Pulmonary artery endothelial cell (primary cell): Measurements from ENCODE around the gene PLSCR3. TPM values are rescaled to one million over a fixed set of nuclear protein-coding genes. Genes with fewer than 3 reads are reported as not detected.

Source experiments
- DNase-seq: peaks from one replicate; pipeline ENCODE4 v3.0.0-alpha.2; 2011; ENCODE audit warnings: low read depth, low spot score
- total RNA-seq: library from RNA; depleted of rRNA; stranded (reverse); fragments of >200 nt; gene quantifications from 2 replicates; pipeline ENCODE4 v1.2.3, GENCODE V29; 2014

PLSCR3 gene
- total RNA-seq, 1 donor from 2014 or later = 17.5 TPM

- DNase-seq = no peak
These were observed 42.4 kb downstream of the PLSCR3 start, which contains the start of gene KCTD11 for GRCh38 chr17:7351665-7352502. Gene KCTD11 (plus strand): TSS chr17:7352162.

GRCh38 chr17:7348478-7349242, 45.7 kb downstream of the PLSCR3 start:
- DNase-seq = no peak

GRCh38 chr17:7347630-7348477, 46.5 kb downstream of the PLSCR3 start:
- DNase-seq = no peak

- no peak for DNase-seq
These were observed 47.3 kb downstream of the PLSCR3 start for GRCh38 chr17:7346761-7347614.

GRCh38 chr17:7343250-7343649, 51.1 kb downstream of the PLSCR3 start:
- no peak for DNase-seq

GRCh38 chr17:7341842-7342241, 52.5 kb downstream of the PLSCR3 start:
- no peak for DNase-seq

- no peak for DNase-seq
These were observed 54.1 kb downstream of the PLSCR3 start for GRCh38 chr17:7340179-7340578.

Other genes starting within 250 kb of the PLSCR3 start
- gene ASGR1, start 215.2 kb downstream of the PLSCR3 start, total RNA-seq = 10.6 and 16.4 TPM in 2 replicates
- 11.3 and 12.5 TPM in 2 replicates for gene DLG4, start 174.7 kb downstream of the PLSCR3 start, total RNA-seq
- gene ACADVL, start 174.6 kb downstream of the PLSCR3 start, total RNA-seq = 184 and 219 TPM in 2 replicates
- 35.2 and 40.4 TPM in 2 replicates for gene DVL2, start 160.0 kb downstream of the PLSCR3 start, total RNA-seq
- gene PHF23, start 155.1 kb downstream of the PLSCR3 start, total RNA-seq = 47.1 and 49.1 TPM in 2 replicates
- 101 and 120 TPM in 2 replicates for gene GABARAP, start 152.1 kb downstream of the PLSCR3 start, total RNA-seq
- gene CTDNEP1, start 142.8 kb downstream of the PLSCR3 start, total RNA-seq = 28.8 and 30.7 TPM in 2 replicates
- gene ELP5, start 142.3 kb downstream of the PLSCR3 start, total RNA-seq = 38.2 and 42.3 TPM in 2 replicates
- gene CLDN7, start 132.0 kb downstream of the PLSCR3 start, total RNA-seq = 20.7 and 26.8 TPM in 2 replicates
- gene SLC2A4, start 112.8 kb downstream of the PLSCR3 start, total RNA-seq = 0.07 and 0.11 TPM in 2 replicates
- gene YBX2, start 99.9 kb downstream of the PLSCR3 start, total RNA-seq = 0.07 and 0.32 TPM in 2 replicates
- gene EIF5A, start 86.9 kb downstream of the PLSCR3 start, total RNA-seq = 799 and 805 TPM in 2 replicates
- gene GPS2, start 79.2 kb downstream of the PLSCR3 start, total RNA-seq = 24.8 and 41.6 TPM in 2 replicates
- gene NEURL4, start 65.2 kb downstream of the PLSCR3 start, total RNA-seq = 14.4 and 28.3 TPM in 2 replicates
- gene ACAP1, start 58.0 kb downstream of the PLSCR3 start, total RNA-seq = 0.53 TPM in 1 of 2 replicates, not detected in the other
- gene KCTD11, start 42.4 kb downstream of the PLSCR3 start, total RNA-seq = 2.5 and 4.0 TPM in 2 replicates
- gene TMEM95, start 39.4 kb downstream of the PLSCR3 start, total RNA-seq = not detected in 2 replicates
- gene TNK1, start 13.4 kb downstream of the PLSCR3 start, total RNA-seq = 0.26 and 0.60 TPM in 2 replicates
- gene TMEM256, start 9.6 kb upstream of the PLSCR3 start, total RNA-seq = 56.9 and 189 TPM in 2 replicates
- gene NLGN2, start 13.3 kb upstream of the PLSCR3 start, total RNA-seq = 1.7 and 2.6 TPM in 2 replicates
- gene SPEM1, start 25.8 kb upstream of the PLSCR3 start, total RNA-seq = not detected in 2 replicates
- gene SPEM2, start 31.1 kb upstream of the PLSCR3 start, total RNA-seq = not detected in 2 replicates
- gene SPEM3, start 34.3 kb upstream of the PLSCR3 start, total RNA-seq = not detected in 2 replicates
- 5.2 and 7.3 TPM in 2 replicates for gene TMEM102, start 40.9 kb upstream of the PLSCR3 start, total RNA-seq
- 0.42 and 0.73 TPM in 2 replicates for gene FGF11, start 45.0 kb upstream of the PLSCR3 start, total RNA-seq
- 7.1 and 7.5 TPM in 2 replicates for gene CHRNB1, start 50.5 kb upstream of the PLSCR3 start, total RNA-seq
- 10.8 and 11.2 TPM in 2 replicates for gene ZBTB4, start 85.1 kb upstream of the PLSCR3 start, total RNA-seq
- not detected in 2 replicates for gene SLC35G6, start 86.9 kb upstream of the PLSCR3 start, total RNA-seq
- 65.3 and 93.4 TPM in 2 replicates for gene POLR2A, start 89.8 kb upstream of the PLSCR3 start, total RNA-seq
- gene TNFSF12, start 154.5 kb upstream of the PLSCR3 start, total RNA-seq = 6.1 and 8.2 TPM in 2 replicates
- 1.1 and 1.3 TPM in 2 replicates for gene TNFSF13, start 164.2 kb upstream of the PLSCR3 start, total RNA-seq
- 95.6 and 108 TPM in 2 replicates for gene SENP3, start 167.4 kb upstream of the PLSCR3 start, total RNA-seq
- 2.0 and 3.6 TPM in 2 replicates for gene CD68, start 185.1 kb upstream of the PLSCR3 start, total RNA-seq
- gene MPDU1, start 189.3 kb upstream of the PLSCR3 start, total RNA-seq = 72.5 and 100 TPM in 2 replicates
- gene SOX15, start 195.6 kb upstream of the PLSCR3 start, total RNA-seq = 0.07 TPM in 1 of 2 replicates, not detected in the other
- 44.4 and 46.0 TPM in 2 replicates for gene FXR2, start 220.4 kb upstream of the PLSCR3 start, total RNA-seq
- 21.2 and 25.1 TPM in 2 replicates for gene SAT2, start 233.3 kb upstream of the PLSCR3 start, total RNA-seq
- gene SHBG, start 235.6 kb upstream of the PLSCR3 start, total RNA-seq = 0.13 TPM in 1 of 2 replicates, not detected in the other